AML-193 (cell line): ENCODE results near the gene SIGLEC5.

ENCODE experiments used
- DNase-seq, 2 experiments: peaks; one replicate each; lab custom pipeline; 2025; lab: John Stamatoyannopoulos, UW

SIGLEC5 gene

GRCh38 chr19:51628153-51628939 lies 1.9 kb downstream of the SIGLEC5 start:
- DNase-seq = no peak

DNA sequence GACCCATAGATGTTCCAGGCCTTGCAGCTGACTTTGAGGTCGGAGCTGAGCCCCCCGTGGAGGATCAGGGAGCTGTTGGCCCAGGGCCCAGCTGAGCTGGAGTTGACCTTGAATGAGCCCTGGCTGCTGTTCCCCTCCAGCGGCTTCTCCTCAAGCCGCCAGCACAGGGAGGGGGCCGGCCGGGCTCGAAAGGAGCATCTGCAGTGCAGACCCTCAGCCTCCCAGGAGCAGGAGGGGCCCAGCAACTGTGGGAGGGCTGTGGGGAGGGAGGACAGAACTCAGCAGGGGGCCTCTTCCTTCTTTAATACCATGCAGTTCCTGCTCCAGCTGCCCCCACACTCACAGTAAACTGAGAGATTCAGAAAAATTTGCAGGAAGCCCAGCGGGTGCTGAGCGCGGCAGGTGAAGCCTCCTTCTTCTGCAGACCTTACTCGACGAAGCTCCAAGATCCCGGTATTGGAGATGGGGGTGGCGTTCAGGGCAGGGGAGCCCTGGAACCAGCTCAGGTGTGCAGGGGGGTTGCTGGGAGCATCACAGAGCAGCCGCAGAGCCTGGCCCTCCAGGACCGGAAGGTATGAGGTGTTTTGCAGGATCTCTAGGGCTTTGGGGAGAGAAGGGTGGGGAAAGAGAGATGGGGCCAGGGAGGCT lies 2.6 kb downstream of the SIGLEC5 start:
- DNase-seq = no peak

DNA sequence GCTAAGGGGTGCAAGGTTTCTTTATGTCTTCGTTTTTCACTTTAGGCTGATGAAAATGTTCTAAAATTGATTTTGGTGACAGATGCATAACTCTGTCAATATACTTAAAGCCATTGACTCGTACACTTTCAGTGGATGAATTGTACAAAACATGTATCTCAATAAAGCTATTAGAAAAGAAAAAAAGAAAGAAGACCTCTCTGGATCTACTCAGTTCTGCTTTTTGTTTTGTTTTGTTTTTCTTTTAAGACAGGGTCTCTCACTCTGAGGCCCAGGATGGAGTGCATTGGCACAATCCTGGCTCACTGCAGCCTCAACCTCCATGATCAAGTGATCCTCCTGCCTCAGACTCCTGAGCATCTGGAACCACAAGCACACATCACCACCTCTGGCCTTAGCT lies 3.5 kb downstream of the SIGLEC5 start:
- no peak for DNase-seq

DNA sequence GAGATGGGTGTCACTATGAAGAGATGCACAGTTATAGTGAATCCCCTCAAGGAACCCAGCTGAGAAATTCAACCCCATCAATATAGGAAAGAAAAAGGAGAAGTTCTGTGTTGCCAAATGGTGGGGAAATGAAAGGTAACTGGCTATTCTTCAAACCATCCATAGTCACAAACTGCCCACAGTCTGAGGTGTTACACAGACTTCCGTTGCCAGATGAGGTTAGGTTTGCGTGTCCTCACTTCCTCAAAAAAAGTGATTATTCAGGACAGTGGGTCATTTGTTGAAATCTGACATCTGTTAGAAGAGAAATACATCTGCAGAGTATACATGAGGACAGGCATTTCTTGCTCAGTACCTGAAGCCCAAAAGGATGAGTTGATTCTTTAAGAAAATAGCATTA lies 9.0 kb downstream of the SIGLEC5 start:
- peak; percentile 97 to 98 for DNase-seq

DNA sequence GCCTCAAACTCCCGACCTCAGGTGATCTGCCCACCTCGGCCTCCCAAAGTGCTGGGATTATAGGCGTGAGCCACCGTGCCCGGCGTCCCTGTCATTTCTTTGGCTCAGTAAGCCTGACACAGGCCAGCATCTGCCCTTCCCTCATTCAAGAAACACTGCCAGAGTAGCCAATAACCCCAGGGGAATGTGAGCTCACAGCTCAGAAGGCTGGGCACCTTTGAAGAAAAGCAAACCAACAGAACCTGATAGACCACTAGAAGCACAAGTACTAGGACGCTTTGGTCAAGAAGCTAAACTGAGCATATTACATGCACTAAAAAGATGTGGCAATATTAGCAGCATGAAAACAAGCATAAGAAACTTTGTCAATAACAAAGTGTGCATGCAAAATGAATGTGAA lies 14.2 kb downstream of the SIGLEC5 start:
- DNase-seq = no peak

GRCh38 chr19:51614789-51615188 lies 15.4 kb downstream of the SIGLEC5 start:
- no peak for DNase-seq

- DNase-seq = no peak
These were observed 19.6 kb downstream of the SIGLEC5 start for GRCh38 chr19:51610576-51610975.

DNA sequence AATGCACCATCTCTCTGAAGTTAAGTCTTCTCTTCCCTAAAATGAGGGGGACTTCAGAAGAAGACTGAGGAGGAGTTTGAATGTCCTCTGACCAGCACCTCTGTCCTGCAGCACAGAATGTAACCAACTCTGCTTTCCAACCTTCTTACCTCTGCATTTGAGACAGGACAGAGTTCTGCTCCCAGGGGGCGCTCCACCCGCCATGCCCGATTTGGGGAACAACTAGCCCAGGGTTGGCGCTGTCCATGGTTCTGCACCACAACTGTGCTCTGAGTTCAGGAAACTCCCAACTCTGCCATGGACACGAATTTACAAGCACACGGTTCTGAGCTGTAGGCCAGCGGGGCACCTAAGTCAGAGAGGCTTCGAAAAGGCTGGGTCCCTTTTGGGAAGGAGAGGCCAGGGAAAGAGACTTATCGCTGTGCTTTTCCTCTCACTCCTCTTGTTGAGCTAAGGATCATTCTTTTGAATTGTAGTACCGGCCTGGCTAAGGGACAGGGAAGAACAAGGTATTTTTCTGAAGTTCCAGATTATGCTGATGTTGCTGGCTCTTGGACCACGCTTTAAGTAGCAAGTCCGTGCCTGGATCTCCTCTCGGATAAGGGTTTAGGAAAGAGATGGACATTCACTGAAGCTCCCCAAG lies 22.2 kb downstream of the SIGLEC5 start:
- peak; percentile 82 to 87 for DNase-seq

- no peak for DNase-seq
These were observed 23.1 kb downstream of the SIGLEC5 start for GRCh38 chr19:51607077-51607476.

DNA sequence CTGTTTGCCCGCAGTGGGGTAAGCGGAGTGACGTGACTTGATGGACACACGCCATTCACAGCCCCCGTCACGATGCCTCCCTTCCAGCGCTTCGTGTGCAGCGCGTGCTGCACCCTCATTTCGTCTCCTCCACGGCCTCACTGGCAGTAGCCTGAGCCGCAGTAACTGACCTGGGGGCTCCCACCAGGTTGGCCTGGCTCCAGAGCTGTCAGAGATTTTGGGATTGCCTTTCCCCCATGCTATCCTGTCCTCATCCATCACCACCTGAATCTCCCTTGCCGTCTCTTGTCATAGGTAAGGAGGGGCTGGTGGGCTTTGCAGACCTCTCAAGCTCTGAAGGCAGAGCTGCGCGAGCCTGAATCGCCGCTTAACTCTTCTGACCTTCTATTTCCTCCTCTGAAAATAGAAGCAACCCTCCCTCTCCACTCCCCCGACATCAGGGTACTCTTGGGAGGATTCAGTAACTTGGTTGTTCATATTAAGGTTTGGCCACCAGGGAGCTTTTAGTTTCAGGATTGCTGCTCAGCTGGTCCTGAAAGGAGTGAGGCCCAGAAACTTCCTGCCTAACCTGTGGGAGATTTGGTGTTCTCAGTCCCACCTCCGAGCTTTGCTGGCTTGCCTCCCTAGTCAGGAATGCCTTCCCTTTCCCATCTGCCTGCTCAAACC lies 27.9 kb downstream of the SIGLEC5 start:
- no peak for DNase-seq

DNA sequence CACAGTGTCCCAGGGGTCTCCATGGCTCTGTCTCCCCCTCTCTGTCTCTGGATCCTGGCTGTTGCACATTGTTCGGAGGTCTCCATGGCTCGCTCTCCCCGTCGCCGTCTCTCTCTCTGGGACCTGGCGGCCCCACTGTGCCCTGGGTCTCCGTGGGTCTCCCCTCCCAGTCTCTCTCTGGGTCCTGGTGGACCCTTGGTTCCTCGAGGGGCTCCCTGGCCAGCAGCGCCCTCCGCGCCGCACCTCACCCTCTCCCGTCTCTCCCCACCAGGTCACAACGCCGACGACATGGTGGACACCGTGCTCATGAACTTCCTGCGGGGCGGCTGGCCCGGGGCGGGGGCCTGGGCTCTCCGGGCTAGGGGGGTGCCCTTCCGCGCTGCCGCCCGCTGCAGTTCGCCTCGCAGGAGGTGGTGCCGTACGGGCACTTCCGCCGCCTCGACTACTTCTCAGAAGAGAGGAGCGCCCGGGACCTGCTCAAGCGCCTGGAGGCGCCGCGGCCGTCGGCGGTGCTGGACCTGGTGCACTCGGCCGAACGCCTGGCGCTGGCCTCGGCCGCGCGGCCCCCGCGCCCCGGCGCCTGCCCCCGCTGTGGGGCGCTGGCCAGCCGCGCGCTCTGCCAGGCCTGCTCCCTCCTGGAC lies 29.1 kb downstream of the SIGLEC5 start:
- no peak for DNase-seq

DNA sequence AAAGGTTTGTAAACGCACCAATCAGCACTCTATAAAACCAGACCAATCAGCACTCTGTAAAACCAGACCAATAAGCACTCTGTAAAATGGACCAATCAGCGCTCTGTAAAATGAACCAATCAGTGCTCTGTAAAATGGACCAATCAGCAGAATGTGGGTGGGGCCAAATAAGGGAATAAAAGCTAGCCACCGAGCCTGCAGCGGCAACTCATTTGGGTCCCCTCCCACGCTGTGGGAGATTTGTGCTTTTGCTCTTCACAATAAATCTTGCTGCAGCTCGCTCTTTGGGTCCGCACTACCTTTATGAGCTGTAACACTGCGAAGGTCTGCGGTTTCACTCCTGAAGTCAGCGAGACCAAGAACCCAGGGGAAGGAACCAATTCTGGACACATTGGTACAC lies 31.1 kb downstream of the SIGLEC5 start:
- DNase-seq = no peak

GRCh38 chr19:51598159-51598915 lies 31.9 kb downstream of the SIGLEC5 start:
- no peak for DNase-seq

DNA sequence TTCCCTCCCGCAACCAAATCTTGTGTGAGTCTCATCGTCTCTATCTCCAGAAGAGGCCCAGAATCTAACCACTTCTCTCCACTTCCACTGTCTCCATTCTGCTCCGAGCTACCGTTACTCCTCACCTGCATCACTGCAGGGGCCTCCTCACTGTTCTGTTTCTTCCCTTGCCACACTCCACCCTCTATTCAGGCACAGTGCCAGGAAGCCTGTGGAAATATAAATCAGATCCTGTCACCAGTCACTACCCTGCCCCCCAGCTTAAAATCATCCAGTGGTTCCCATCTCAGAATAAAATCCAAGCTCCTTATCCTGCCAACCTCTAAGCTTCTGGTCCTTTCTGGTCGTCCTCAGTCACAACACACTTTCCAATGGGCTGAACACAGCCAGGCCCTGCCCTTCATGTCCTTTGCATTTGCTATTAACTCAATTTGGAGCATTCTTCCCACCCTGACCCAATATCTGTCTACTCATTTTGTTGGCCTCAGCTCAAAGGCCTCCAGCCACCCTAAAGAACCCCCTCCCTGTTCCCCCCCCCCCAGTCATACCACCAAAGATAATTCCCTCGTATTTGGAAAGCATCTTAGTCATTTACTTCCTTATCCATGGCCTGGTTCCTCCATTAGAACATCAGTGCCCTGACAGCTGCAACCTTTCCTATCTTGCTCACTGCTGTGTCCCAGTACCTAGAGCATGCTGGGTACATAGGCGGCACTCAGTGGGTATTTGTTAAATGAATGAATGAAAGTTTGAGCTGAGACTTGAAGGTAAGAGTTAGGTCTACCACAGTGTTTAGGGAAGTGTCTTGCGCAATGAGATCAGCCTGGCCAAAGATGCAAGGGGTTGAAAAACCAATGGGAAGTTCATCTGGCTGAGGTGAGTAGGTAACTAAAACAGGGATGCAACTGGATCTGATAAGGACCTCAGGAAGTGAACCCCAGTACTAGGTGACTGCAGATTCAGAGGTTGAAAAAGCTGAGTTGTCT lies 34.7 kb downstream of the SIGLEC5 start:
- DNase-seq = peak; percentile 48 to 57

- no peak for DNase-seq
These were observed 35.5 kb downstream of the SIGLEC5 start for GRCh38 chr19:51594774-51595109.

DNA sequence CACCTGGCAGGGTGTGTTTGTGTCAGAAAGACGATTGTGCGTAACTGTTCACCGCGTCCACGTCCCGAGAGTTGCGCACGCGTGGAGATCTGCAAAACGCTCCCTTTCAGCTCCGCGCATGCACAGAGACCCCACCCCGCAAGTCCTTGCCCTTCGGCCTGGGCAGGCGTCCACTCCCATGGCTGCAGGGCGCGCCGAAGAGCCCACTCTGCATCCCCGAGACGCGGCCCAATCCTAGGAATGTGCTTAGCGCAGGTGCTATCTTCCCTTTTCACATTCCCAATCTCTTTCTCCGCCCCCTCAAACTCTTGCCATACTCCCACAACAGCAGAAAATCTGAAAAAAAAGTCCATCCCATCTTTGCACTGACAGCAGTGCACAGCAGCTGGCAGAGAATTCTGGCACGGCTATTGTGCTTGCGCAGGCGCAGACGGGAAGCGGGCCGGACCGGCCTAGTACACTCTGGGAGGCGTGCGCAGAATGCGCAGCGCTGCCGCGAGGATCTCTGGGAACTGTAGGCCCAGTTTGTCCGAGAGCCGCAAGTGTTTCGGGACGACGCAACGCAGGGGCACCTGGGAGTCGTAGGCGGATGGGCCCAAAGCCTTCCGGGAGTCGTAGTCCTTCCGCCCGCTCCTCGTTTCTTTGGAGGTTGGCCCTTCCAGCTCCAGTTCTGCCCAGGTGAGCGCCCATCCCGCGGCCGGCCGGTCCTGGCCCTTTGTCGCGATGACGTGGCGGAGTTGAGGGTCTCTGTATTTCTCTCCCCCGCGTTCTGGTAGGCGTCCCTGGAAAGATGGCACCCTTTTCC lies 36.0 kb downstream of the SIGLEC5 start:
- peak; percentile 93 to 94 for DNase-seq

DNA sequence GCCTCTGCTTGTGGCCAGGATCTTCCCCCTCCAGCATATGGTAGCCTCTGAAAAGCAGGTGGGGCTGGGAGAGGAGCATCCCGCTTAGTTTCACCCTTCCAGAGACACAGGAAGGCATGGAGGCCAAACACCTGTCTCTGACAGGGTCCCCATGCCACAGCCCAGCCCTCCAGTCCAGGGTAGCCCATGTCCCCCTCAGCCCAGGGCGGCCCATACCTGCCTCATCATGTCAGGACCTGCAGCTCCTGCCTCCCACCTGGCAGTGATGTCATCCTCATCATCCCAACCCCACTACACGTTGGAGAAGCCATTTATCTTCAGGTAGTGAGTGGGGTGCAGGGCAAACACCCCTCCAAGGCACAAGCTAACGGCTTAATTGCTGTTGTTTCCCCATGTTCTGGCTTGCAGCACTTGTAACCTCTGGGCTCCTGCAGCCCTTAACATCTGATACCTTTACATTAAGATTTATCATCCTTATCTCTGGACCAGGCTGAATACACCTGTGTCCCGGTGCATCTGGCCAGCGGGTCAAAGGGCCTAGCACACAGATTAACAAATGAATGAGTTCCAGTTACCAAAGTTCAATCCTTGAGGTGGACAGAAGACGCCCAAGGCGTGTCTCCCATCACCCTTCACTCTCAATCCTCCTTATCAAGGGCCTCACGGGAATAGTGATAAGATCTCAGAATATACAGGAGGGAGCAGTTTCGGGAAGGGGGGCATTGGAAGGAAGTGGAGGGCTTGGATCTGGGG lies 36.9 kb downstream of the SIGLEC5 start:
- no peak for DNase-seq

DNA sequence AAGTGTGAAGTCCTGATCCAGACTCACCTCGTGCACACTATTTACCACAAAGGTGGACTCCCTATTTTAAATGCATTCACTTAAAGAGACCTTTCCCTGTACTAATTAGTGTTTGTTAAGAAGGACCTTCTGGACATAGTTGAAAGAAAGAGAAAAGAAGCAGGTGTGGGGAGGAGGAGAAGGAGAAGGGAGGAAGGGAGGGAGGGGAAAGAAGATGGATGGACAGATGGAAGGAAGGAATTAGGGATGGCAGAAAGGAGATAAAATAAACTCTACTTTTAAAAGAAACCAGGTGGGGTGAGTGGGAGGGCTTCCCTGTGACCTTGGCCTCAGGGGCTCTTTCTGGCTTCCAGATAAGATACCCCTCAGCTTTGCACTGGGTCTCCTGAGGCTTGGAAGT lies 37.7 kb downstream of the SIGLEC5 start:
- no peak for DNase-seq

DNA sequence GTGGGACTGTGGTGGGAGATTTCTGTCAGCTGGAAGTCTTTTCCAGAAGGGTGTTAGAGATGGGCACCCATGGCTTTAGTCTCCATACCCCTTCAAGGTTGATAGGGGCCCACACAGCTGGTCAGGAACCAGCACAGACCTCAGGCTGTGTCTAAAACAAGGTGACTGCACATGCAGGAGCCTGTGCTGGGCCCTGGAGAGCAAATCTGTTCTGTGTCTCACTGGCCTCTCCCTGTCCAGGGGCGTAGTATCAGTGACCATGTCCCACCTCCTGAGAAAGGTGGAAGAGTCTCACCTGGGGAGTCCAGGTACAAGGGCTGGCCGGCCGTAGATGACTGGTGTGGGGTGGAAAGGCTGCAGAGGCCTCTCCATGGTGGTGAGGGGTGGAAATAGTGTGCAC lies 39.8 kb downstream of the SIGLEC5 start:
- DNase-seq = no peak
